HEK293 (cell line): Measurements from ENCODE around the gene MED29.
A peak's percentile ranks its signal among the peaks of the same experiment; 100 is the strongest.

Experiments
- CTCF ChIA-PET: fragments of 350-600 bp; formaldehyde crosslinking; extraction: SDS; loops from one replicate; lab custom pipeline; 2021; ENCODE audit warnings: antibody characterized with exemption; lab: Yijun Ruan, JAX
- POLR2A ChIA-PET: fragments of 300-600 bp; formaldehyde crosslinking; extraction: SDS; loops from one replicate; lab custom pipeline; 2020; ENCODE audit warnings: antibody characterized with exemption, inconsistent platforms; lab: Yijun Ruan, JAX
- H3K27ac ChIP-seq: fragments of 200-500 bp; sonication (Bioruptor generic); 2 replicates; pipeline ENCODE4 v1.5.1; 2014; ENCODE audit warnings: low read depth, low read length, control low read depth, inconsistent platforms; ENCODE audit errors: extremely low read depth
- H3K36me3 ChIP-seq, 2 experiments: fragments of 200-500 bp in 1 of 2; sonication (Bioruptor generic) in 1 of 2; 1 replicate in 1 of 2; 2 replicates in 1 of 2; pipeline ENCODE4 v1.5.1; 2014 to 2017; ENCODE audit warnings: inconsistent platforms in 2 of 2, low read length in 2 of 2; ENCODE audit not compliant: control insufficient read depth in 2 of 2, insufficient read depth in 1 of 2
- H3K4me1 ChIP-seq: fragments of 200-500 bp; sonication (Bioruptor generic); 2 replicates; pipeline ENCODE4 v1.5.1; 2014; ENCODE audit warnings: mild to moderate bottlenecking, low read length, inconsistent platforms; ENCODE audit not compliant: control insufficient read depth, insufficient read depth
- H3K4me3 ChIP-seq: 2 replicates; pipeline ENCODE4 v1.5.1; 2011; ENCODE audit warnings: low read depth, mild to moderate bottlenecking, control low read depth, low read length, moderate library complexity
- H3K9me3 ChIP-seq: fragments of 200-500 bp; sonication (Bioruptor generic); 2 replicates; pipeline ENCODE4 v1.5.1; 2014; ENCODE audit warnings: low read depth, low read length, inconsistent platforms; ENCODE audit not compliant: control insufficient read depth, insufficient read depth
- BCL11B ChIP-seq: fragments of 450-650 bp; formaldehyde crosslinking; IDR thresholded peaks from 2 replicates; pipeline ENCODE4 v1.5.1; 2016; ENCODE audit warnings: low read depth, missing biosample characterization, missing genetic modification characterization
- GLIS1 ChIP-seq: fragments of 450-650 bp; formaldehyde crosslinking; IDR thresholded peaks from 2 replicates; pipeline ENCODE4 v1.5.1; 2016; ENCODE audit warnings: missing biosample characterization, missing genetic modification characterization
- HOXC10 ChIP-seq: sonication (generic); formaldehyde crosslinking; IDR thresholded peaks from 2 replicates; pipeline ENCODE4 v1.8.1; 2023; ENCODE audit warnings: mild to moderate bottlenecking, missing genetic modification reagents
- ZBTB21 ChIP-seq: fragments of 450-650 bp; formaldehyde crosslinking; IDR thresholded peaks from 2 replicates; pipeline ENCODE4 v1.5.1; 2017; ENCODE audit warnings: missing biosample characterization, missing genetic modification characterization
- ZFHX2 ChIP-seq: fragments of 450-650 bp; formaldehyde crosslinking; conservative IDR thresholded peaks from 2 replicates; pipeline ENCODE4 v1.5.1; 2016; ENCODE audit warnings: missing biosample characterization, missing genetic modification characterization
- ZFP37 ChIP-seq: fragments of 450-650 bp; formaldehyde crosslinking; IDR thresholded peaks from 2 replicates; pipeline ENCODE4 v1.5.1; 2016; ENCODE audit warnings: missing biosample characterization, missing genetic modification characterization
- ZNF121 ChIP-seq: fragments of 450-650 bp; formaldehyde crosslinking; IDR thresholded peaks from 2 replicates; pipeline ENCODE4 v1.5.1; 2016; ENCODE audit warnings: missing biosample characterization, missing genetic modification characterization
- ZNF133 ChIP-seq: fragments of 450-650 bp; formaldehyde crosslinking; IDR thresholded peaks from 2 replicates; pipeline ENCODE4 v1.5.1; 2016; ENCODE audit warnings: missing biosample characterization, missing genetic modification characterization
- ZNF184 ChIP-seq: fragments of 450-650 bp; IDR thresholded peaks from 2 replicates; pipeline ENCODE4 v1.5.1; 2018; ENCODE audit warnings: missing biosample characterization, mild to moderate bottlenecking, missing genetic modification characterization
- ZNF211 ChIP-seq: fragments of 450-650 bp; formaldehyde crosslinking; IDR thresholded peaks from 2 replicates; pipeline ENCODE4 v1.5.1; 2016; ENCODE audit warnings: low read depth, missing biosample characterization, missing genetic modification characterization
- ZNF292 ChIP-seq: fragments of 450-650 bp; formaldehyde crosslinking; IDR thresholded peaks from 2 replicates; pipeline ENCODE4 v1.5.1; 2016; ENCODE audit warnings: low read depth, missing biosample characterization, missing genetic modification characterization, borderline replicate concordance
- ZNF350 ChIP-seq: fragments of 450-650 bp; formaldehyde crosslinking; IDR thresholded peaks from 2 replicates; pipeline ENCODE4 v1.5.0; 2017; ENCODE audit warnings: missing biosample characterization, mild to moderate bottlenecking, missing genetic modification characterization
- ZNF391 ChIP-seq: fragments of 450-650 bp; formaldehyde crosslinking; IDR thresholded peaks from 2 replicates; pipeline ENCODE4 v1.5.1; 2016; ENCODE audit warnings: low read depth, missing biosample characterization, missing genetic modification characterization, borderline replicate concordance
- ZNF394 ChIP-seq: fragments of 450-650 bp; formaldehyde crosslinking; IDR thresholded peaks from 2 replicates; pipeline ENCODE4 v1.5.1; 2016; ENCODE audit warnings: missing biosample characterization, missing genetic modification characterization, mild to moderate bottlenecking, moderate library complexity, borderline replicate concordance
- ZNF488 ChIP-seq: fragments of 450-650 bp; formaldehyde crosslinking; IDR thresholded peaks from 2 replicates; pipeline ENCODE4 v1.5.1; 2016; ENCODE audit warnings: missing biosample characterization, missing genetic modification characterization
- ZNF600 ChIP-seq: fragments of 450-650 bp; formaldehyde crosslinking; IDR thresholded peaks from 2 replicates; pipeline ENCODE4 v1.5.1; 2016; ENCODE audit warnings: missing biosample characterization, missing genetic modification characterization
- ZNF660 ChIP-seq: fragments of 450-650 bp; IDR thresholded peaks from 2 replicates; pipeline ENCODE4 v1.5.1; 2018; ENCODE audit warnings: missing biosample characterization, mild to moderate bottlenecking, missing genetic modification characterization
- ZSCAN18 ChIP-seq: fragments of 450-650 bp; formaldehyde crosslinking; IDR thresholded peaks from 2 replicates; pipeline ENCODE4 v1.5.1; 2016; ENCODE audit warnings: missing biosample characterization, missing genetic modification characterization
- ZSCAN4 ChIP-seq: fragments of 450-650 bp; formaldehyde crosslinking; IDR thresholded peaks from 2 replicates; pipeline ENCODE4 v1.5.1; 2017; ENCODE audit warnings: missing biosample characterization, missing genetic modification characterization
- ZSCAN5A ChIP-seq: fragments of 450-650 bp; formaldehyde crosslinking; IDR thresholded peaks from 2 replicates; pipeline ENCODE4 v1.5.1; 2016; ENCODE audit warnings: missing biosample characterization, missing genetic modification characterization

MED29 gene

GRCh38 chr19:39401549-39402345 is 10.6 kb downstream of the MED29 start:
- TF ChIP-seq ZNF133 (tag by site-specific recombination): no peak
- TF ChIP-seq ZNF292: no peak
- no peak for TF ChIP-seq HOXC10 (CRISPR knock-in tag)
- peak; percentile 31; the same call in 1 of the 2 replicates for TF ChIP-seq ZNF391 (tag by site-specific recombination)
- peak; percentile 38; the same call in 1 of the 2 replicates for TF ChIP-seq GLIS1 (tag by site-specific recombination)
- no peak for TF ChIP-seq ZSCAN18 (tag by site-specific recombination)
- no peak for TF ChIP-seq ZNF350 (tag by site-specific recombination)
- 0 out of 2 replicates have a peak, but pooled peaks have one; percentile 31 for TF ChIP-seq ZSCAN4 (tag by site-specific recombination)
- TF ChIP-seq ZFHX2: no peak
- no peak for TF ChIP-seq ZNF488 (tag by site-specific recombination)
- TF ChIP-seq ZNF394 (tag by site-specific recombination): peak; percentile 83; the same call in 1 of the 2 replicates
- 0 out of 2 replicates have a peak, but pooled peaks have one; percentile 19 for TF ChIP-seq ZBTB21
- peak; percentile 19; the same call in 1 of the 2 replicates for TF ChIP-seq ZSCAN5A
- TF ChIP-seq ZNF660: no peak
- TF ChIP-seq ZNF211: no peak
- 0 out of 2 replicates have a peak, but pooled peaks have one; percentile 17 for TF ChIP-seq ZNF600 (tag by site-specific recombination)
- TF ChIP-seq BCL11B (tag by site-specific recombination): 0 out of 2 replicates have a peak, but pooled peaks have one; percentile 2
- no peak for TF ChIP-seq ZNF184 (tag by site-specific recombination)
- TF ChIP-seq ZFP37 (tag by site-specific recombination): no peak
- TF ChIP-seq ZNF121 (tag by site-specific recombination): peak; percentile 95
- Histone ChIP-seq H3K27ac (peak overlapping the region; percentile 93), H3K4me3 (no peak overlapping the region), H3K4me1 (peaks cover 29% of the 10 kb centered on the region), H3K36me3 (peaks cover 9 to 11% of the 10 kb centered on the region in 2 experiments), H3K9me3 (no peaks in the 10 kb centered on the region)
- ChIA-PET CTCF (interaction anchor here (0.6 to 3.7 kb wide), 8 partner anchors 10 to 1197 kb away, joined by 3 to 63 read pairs (median 3); partner anchors contain the start of genes FBL, MED29, PAF1 and PLEKHG2), POLR2A (interaction anchor here (0.6 to 11.2 kb wide), 6 partner anchors 10 to 1040 kb away, joined by 3 to 175 read pairs (median 10); partner anchors contain the start of genes MED29, PAF1, PLEKHG2 and RPS16)
